Measurements from ENCODE around the gene SLFN12. TPM values are rescaled to one million over a fixed set of nuclear protein-coding genes. Genes with fewer than 3 reads are reported as not detected.

Gene SLFN12
- total RNA-seq, 6 donors from 2014 or later = 7.0 to 26.2 (median 12.3) TPM

DNA sequence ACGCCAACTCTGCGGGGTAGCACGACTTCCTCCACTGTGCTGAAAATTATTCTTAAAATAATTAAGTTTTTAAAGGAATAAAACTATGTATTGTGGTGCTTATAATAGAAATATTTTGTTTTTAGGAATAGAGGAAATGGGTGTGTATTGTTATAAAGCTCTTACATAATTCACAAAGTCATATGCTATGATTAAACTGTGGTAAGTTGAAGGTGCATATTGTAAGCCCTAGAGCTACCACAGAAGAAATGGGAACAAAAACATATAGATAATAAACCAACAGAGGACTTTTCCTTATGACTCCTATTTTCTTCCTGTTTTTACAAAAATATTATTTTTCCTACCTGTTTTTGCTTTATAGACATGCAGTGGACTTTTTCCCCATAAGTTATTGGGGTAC is 54.6 kb downstream of the SLFN12 start:
- Histone ChIP-seq H3K4me3 (peak overlapping the region in 1 of 4 donors; percentile 3), H3K9me3 (no peaks in the 10 kb centered on the region), H3K36me3 (no peaks in the 10 kb centered on the region), H3K27ac (peak overlapping the region in 3 of 4 donors; percentile 22 to 57 (median 37)), H3K27me3 (peaks cover 0 to 3% (median 0%) of the 10 kb centered on the region in 4 donors), H3K4me1 (peaks cover 19 to 33% (median 27%) of the 10 kb centered on the region in 4 donors)
- 70% methylated on average over 3 of the region's 3 CpGs for WGBS, 2 donors
- no peak for ATAC-seq (ENCODE audit: low FRiP score in 2 of 2)
- DNase-seq = no peak
- TF ChIP-seq, protein P1, sequence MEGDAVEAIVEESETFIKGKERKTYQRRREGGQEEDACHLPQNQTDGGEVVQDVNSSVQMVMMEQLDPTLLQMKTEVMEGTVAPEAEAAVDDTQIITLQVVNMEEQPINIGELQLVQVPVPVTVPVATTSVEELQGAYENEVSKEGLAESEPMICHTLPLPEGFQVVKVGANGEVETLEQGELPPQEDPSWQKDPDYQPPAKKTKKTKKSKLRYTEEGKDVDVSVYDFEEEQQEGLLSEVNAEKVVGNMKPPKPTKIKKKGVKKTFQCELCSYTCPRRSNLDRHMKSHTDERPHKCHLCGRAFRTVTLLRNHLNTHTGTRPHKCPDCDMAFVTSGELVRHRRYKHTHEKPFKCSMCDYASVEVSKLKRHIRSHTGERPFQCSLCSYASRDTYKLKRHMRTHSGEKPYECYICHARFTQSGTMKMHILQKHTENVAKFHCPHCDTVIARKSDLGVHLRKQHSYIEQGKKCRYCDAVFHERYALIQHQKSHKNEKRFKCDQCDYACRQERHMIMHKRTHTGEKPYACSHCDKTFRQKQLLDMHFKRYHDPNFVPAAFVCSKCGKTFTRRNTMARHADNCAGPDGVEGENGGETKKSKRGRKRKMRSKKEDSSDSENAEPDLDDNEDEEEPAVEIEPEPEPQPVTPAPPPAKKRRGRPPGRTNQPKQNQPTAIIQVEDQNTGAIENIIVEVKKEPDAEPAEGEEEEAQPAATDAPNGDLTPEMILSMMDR (IDR thresholded peaks at IDR 0.05) = no peak
- TF ChIP-seq POLR2AphosphoS5 (IDR thresholded peaks at IDR 0.05) (no peak), EP300 (IDR thresholded peaks at IDR 0.05) (no peak), POLR2A (IDR thresholded peaks at IDR 0.05) (no peak)

GRCh38 chr17:35377068-35377467 is 55.2 kb downstream of the SLFN12 start:
- H3K36me3 ChIP-seq = no peaks in the 10 kb centered on the region
- WGBS, 2 donors = 68 to 82% methylated on average over 2 of the region's 2 CpGs
- DNase-seq = no peak
- no peaks in the 10 kb centered on the region for H3K9me3 ChIP-seq
- no peak for ATAC-seq (ENCODE audit: low FRiP score in 2 of 2)
- H3K27me3 ChIP-seq = peaks cover 0 to 3% (median 0%) of the 10 kb centered on the region in 4 donors
- H3K4me3 ChIP-seq = peak overlapping the region in 1 of 4 donors; percentile 3
- peak overlapping the region in 3 of 4 donors; percentile 22 to 57 (median 37) for H3K27ac ChIP-seq
- TF ChIP-seq, protein P1 (IDR thresholded peaks at IDR 0.05) = no peak
- TF ChIP-seq POLR2AphosphoS5 (IDR thresholded peaks at IDR 0.05) (no peak), EP300 (IDR thresholded peaks at IDR 0.05) (no peak), POLR2A (IDR thresholded peaks at IDR 0.05) (no peak)
- H3K4me1 ChIP-seq = peaks cover 20 to 36% (median 29%) of the 10 kb centered on the region in 4 donors

- Histone ChIP-seq H3K27me3 (peaks cover 0 to 3% (median 0%) of the 10 kb centered on the region in 4 donors), H3K27ac (peak overlapping the region; percentile 53 to 98 (median 83)), H3K9me3 (no peaks in the 10 kb centered on the region), H3K4me1 (peaks cover 20 to 44% (median 32%) of the 10 kb centered on the region in 4 donors), H3K4me3 (no peak overlapping the region), H3K36me3 (no peaks in the 10 kb centered on the region)
- DNase-seq = no peak
- ATAC-seq (ENCODE audit: low FRiP score in 2 of 2) = peak in 1 of 2 donors; percentile 16
- 30 to 46% methylated on average over 1 of the region's 1 CpG for WGBS, 2 donors
- TF ChIP-seq POLR2AphosphoS5 (IDR thresholded peaks at IDR 0.05) (peak in 1 of 2 donors; percentile 32), POLR2A (IDR thresholded peaks at IDR 0.05) (no peak)
Measured at GRCh38 chr17:35376245-35376644, 56.1 kb downstream of the SLFN12 start.

- Histone ChIP-seq H3K4me1 (peaks cover 20 to 50% (median 34%) of the 10 kb centered on the region in 4 donors), H3K4me3 (peak overlapping the region; percentile 59 to 77 (median 64)), H3K27ac (peak overlapping the region; percentile 94 to 98 (median 97)), H3K9me3 (peaks cover 0 to 3% (median 0%) of the 10 kb centered on the region in 4 donors), H3K36me3 (no peaks in the 10 kb centered on the region), H3K27me3 (peaks cover 0 to 3% (median 0%) of the 10 kb centered on the region in 4 donors)
- DNase-seq (no peak), ATAC-seq (ENCODE audit: low FRiP score in 2 of 2) (no peak)
- TF ChIP-seq EP300 (IDR thresholded peaks at IDR 0.05) (no peak), POLR2A (IDR thresholded peaks at IDR 0.05) (no peak), POLR2AphosphoS5 (IDR thresholded peaks at IDR 0.05) (no peak)
- TF ChIP-seq, protein P1 (IDR thresholded peaks at IDR 0.05) = no peak
- 25% methylated on average over 3 of the region's 3 CpGs for WGBS, 2 donors
Measured at GRCh38 chr17:35374766-35375344, 57.4 kb downstream of the SLFN12 start.

GRCh38 chr17:35373984-35374765 is 58.1 kb downstream of the SLFN12 start:
- Histone ChIP-seq H3K4me1 (peaks cover 20 to 50% (median 34%) of the 10 kb centered on the region in 4 donors), H3K4me3 (peak overlapping the region; percentile 59 to 77 (median 64)), H3K36me3 (no peaks in the 10 kb centered on the region), H3K27me3 (peaks cover 0 to 3% (median 0%) of the 10 kb centered on the region in 4 donors), H3K27ac (peak overlapping the region; percentile 94 to 98 (median 97)), H3K9me3 (peaks cover 0 to 3% (median 0%) of the 10 kb centered on the region in 4 donors)
- ATAC-seq (ENCODE audit: low FRiP score in 2 of 2) = peak; percentile 80 to 86
- WGBS, 2 donors = 1% methylated on average over 27 to 47 of the region's 47 CpGs
- TF ChIP-seq EP300 (IDR thresholded peaks at IDR 0.05) (no peak), POLR2AphosphoS5 (IDR thresholded peaks at IDR 0.05) (peak in 1 of 2 donors; percentile 9), POLR2A (IDR thresholded peaks at IDR 0.05) (peak in 1 of 4 donors; percentile 31)
- TF ChIP-seq, protein P1 (IDR thresholded peaks at IDR 0.05) = no peak
- DNase-seq = peak; percentile 42 to 90

Measured in upper lobe of left lung (tissue), 6 donors.